CD4-positive, alpha-beta T cell treated with Interleukin-6 for 4 hours (primary cell): Measurements from ENCODE around the gene CTBP1.

Experiments
- DNase-seq: peaks from one replicate; pipeline ENCODE4 v3.0.0-alpha.2; 2020; ENCODE audit warnings: mixed read lengths

Gene CTBP1

DNA sequence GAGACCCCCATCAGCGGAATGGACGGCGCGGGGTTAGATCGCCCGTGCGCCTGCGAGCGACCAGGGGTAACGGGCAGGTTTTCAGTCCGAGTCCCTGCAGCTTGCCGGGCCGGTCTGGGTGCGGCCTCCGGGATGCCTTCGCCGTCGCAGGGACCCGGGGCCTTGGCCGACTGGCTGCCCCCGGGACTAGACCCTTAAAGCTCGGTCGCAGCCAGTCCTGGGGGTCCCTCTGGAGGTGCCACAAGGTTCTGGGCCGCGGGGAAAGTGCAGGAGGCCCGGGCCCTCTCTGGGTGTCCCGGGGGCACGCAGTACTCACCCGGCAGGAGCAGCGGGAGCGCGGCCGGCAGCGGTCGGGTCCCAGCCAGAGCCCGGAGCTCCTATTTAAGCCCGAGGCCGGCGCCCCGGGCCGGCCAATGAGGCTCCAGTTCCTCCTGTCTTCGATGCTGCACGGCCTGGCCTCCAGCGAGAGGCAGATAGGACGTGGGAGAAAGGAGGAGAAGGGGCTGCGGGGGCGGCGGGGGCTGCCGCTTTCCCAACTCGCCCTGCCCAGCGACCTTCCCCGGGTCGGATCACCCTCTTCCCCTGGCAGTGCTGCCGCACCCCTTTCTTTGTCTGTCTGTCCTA is 76.6 kb downstream of the CTBP1 start, which contains the start of gene SPON2:
Gene SPON2 (minus strand): TSS at position 356 of the 624 bp plus-strand sequence.
- no peak for DNase-seq

- peak; percentile 68 for DNase-seq
These were observed 77.4 kb downstream of the CTBP1 start for GRCh38 chr4:1171311-1172227.

DNA sequence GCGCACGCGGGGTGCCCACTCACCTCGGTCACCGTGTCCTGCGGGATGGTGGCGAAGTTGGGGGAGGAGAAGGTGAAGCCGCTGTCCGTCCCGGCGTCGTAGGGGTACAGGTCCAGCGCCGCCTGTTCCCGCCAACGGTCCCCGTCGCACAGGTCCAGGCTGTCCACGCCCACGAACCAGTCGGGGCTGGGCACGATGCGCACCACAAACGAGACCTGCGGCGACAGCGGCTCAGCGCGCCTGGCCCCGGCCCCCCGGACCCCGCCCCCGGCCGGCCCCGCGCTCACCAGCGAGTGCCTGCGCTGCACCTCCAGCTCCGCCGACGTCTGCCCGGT is 78.0 kb downstream of the CTBP1 start:
- DNase-seq, result no peak

DNA sequence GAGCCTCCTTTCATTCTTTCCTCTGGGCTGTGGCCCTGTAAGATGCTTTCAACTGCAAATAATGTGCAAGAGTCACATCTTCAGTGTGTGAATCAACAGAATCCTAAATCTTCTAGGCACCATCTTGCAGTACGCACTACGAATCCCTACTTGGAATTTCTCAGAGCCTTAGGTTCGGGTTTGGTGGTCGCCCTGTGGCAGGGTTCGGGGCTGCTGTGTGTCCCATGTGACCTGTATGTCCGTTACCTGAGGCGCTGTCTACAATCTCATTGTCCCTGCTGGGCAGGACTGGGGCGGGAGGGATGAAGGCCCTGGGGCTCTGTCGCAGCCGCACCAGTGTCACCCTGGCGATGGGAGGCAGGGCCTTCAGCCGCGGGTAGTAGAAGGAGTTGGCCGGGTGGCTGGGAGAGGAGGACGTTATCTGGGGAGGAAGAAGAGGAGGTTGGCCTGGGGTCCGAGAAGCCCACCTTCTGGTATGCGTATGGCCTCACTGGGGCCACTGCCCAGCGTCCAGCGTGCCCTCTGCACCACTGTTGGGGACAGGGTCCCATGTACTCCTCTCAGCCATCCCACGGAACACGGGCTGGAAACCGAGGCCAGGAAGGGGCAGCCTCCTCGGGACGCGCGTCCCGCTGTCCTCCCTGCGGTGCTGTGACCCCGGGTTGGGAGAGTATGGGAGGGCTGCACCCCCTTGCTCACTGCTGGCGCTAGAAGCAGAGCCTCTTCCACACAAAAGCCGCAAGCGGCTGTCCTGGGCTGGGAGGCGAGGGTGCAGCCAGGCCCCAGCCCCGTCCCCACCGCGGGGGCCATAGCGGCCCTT is 78.6 kb downstream of the CTBP1 start:
- no peak for DNase-seq

- no peak for DNase-seq
These were observed 79.2 kb downstream of the CTBP1 start for GRCh38 chr4:1169691-1170096.

- DNase-seq, result no peak
These were observed 79.7 kb downstream of the CTBP1 start for GRCh38 chr4:1169171-1169671.

- DNase-seq, result no peak
These were observed 80.5 kb downstream of the CTBP1 start for GRCh38 chr4:1168191-1169101.

DNA sequence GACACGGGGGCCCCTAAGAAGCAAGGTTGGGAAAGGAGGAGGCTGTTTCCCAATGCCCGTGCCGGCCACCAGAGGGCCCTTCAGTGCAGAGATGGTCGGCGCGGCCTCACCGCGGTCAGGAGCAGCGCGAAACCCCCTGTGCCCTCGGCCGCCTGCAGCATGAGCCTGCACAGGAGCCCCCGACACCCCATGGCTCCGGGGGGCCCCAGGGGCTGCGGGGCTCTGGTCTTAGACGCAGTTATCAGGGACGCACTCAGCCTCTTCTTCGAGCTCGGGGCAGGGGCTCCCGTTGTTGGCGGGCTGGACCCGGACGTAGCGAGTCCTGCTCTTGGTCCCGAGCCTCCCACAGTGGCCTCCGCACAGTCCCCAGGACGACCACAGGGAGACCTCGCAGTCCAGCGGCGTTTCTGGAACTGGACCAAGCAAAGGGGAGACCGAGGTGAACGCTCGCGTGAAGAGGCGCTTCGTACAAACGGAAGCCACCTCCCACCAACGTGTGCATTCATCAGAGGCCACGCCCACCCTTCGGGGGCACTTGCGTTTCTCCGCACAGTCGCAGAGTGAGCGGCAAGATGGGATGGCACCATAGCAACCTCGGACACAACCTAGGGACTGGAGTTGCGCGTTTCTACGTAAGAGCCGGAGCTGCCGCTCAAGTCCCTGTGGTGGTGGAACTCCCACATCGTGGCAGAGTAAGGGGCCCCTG is 81.5 kb downstream of the CTBP1 start:
- DNase-seq, result peak; percentile 92

- DNase-seq, result no peak
These were observed 82.3 kb downstream of the CTBP1 start for GRCh38 chr4:1166509-1167243.

GRCh38 chr4:1164956-1165545 is 83.9 kb downstream of the CTBP1 start:
- no peak for DNase-seq

- no peak for DNase-seq
These were observed 84.5 kb downstream of the CTBP1 start for GRCh38 chr4:1164444-1164843.

- no peak for DNase-seq
These were observed 84.9 kb downstream of the CTBP1 start for GRCh38 chr4:1164040-1164439.
